Suprapubic skin (tissue), 4 donors: ENCODE results near the gene SLC22A14. TPM values are rescaled to one million over a fixed set of nuclear protein-coding genes. Genes with fewer than 3 reads are reported as not detected.
A peak's percentile ranks its signal among the peaks of the same experiment; 100 is the strongest.

Experiments
- DNase-seq, 2 donors: peaks; one replicate each; pipeline ENCODE4 v3.0.0-alpha.2; 2019; ENCODE audit warnings: low spot score in 2 of 2
- H3K27ac ChIP-seq: fragments of 200-600 bp; sonication (generic); one replicate; pipeline ENCODE4 v1.5.1; 2019
- H3K27me3 ChIP-seq: fragments of 200-600 bp; sonication (generic); one replicate; pipeline ENCODE4 v1.5.1; 2019
- H3K36me3 ChIP-seq: fragments of 200-600 bp; sonication (generic); one replicate; pipeline ENCODE4 v1.5.1; 2019
- H3K4me1 ChIP-seq: fragments of 200-600 bp; sonication (generic); one replicate; pipeline ENCODE4 v1.5.1; 2019
- H3K4me3 ChIP-seq: fragments of 200-600 bp; sonication (generic); one replicate; pipeline ENCODE4 v1.5.1; 2019; ENCODE audit warnings: mild to moderate bottlenecking
- H3K9me3 ChIP-seq: fragments of 200-600 bp; sonication (generic); one replicate; pipeline ENCODE4 v1.5.1; 2019
- EP300 ChIP-seq: sonication (generic); formaldehyde crosslinking; IDR thresholded peaks from one replicate; pipeline ENCODE4 v1.6.1; 2017; ENCODE audit warnings: antibody characterized with exemption
- POLR2A ChIP-seq, 2 donors: fragments of 450-650 bp; IDR thresholded peaks; one replicate each; pipeline ENCODE4 v1.6.1; 2017; ENCODE audit warnings: antibody characterized with exemption in 2 of 2, mild to moderate bottlenecking in 2 of 2, moderate library complexity in 2 of 2
- POLR2AphosphoS5 ChIP-seq, 3 donors: sonication (generic); formaldehyde crosslinking; IDR thresholded peaks; one replicate each; pipeline ENCODE4 v1.6.1; 2017; ENCODE audit warnings: antibody characterized with exemption in 3 of 3
- WGBS: methylation state at CpG from one replicate; pipeline ENCODE4 v1.1.5; 2018; 5-methylcytosine and 5-hydroxymethylcytosine counted together
- total RNA-seq, 4 donors: library from RNA; depleted of rRNA; stranded (reverse); fragments of >200 nt; gene quantifications; one replicate each; pipeline ENCODE4 v1.1.0, GENCODE V29; 2016
- TF ChIP-seq, protein P1 (sequence below), 2 donors: fragments of 200-600 bp in 1 of 2; fragments of 450-650 bp in 1 of 2; sonication (generic) in 1 of 2; IDR thresholded peaks; one replicate each; pipeline ENCODE4 v1.5.1; 2016 to 2019; ENCODE audit warnings: antibody characterized with exemption in 2 of 2, mild to moderate bottlenecking in 1 of 2, moderate library complexity in 1 of 2

The SLC22A14 gene
- total RNA-seq, 4 donors from 2014 or later: 0.64 TPM; not detected in 3

DNA sequence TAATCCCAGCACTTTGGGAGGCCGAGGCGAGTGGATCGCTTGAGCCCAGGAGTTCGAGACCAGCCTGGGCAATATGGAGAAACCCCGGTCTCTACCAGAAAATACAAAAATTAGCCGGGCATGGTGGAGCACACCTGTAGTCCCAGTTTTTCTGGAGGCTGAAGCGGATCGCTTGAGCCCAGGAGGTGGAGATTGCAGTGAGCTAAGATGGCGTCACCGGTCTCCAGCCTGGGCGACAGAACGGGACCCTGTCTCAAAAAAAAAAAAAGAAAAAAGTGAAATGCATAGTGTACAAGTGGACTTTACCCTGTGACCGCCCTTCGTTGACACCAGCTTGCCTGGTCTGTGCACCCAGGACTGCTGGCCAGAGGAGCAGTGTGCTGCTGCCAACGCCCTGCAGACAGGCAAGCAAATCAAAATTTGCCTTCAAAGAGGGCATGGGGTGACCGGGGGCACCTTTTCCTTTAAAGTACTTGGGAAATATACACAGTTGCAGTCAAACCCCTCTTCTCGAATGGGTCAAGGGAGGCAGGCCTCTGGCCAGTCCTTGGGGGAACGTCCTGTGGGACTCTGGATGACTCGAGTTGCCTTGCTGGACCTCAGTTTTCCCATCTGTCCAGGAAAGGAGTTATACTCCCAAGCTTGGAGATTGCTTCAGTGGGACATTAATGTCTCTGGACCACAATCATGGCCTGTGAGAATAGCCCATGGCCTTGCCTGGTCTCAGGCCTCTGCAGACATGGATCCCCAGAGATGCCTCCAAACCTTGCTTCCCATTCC lies 65.5 kb downstream of the SLC22A14 start:
- no peaks in the 10 kb centered on the region for H3K36me3 ChIP-seq
- H3K27me3 ChIP-seq: no peaks in the 10 kb centered on the region
- H3K4me3 ChIP-seq: peak overlapping the region; percentile 77
- no peaks in the 10 kb centered on the region for H3K9me3 ChIP-seq
- no peak overlapping the region for H3K27ac ChIP-seq
- TF ChIP-seq, protein P1, sequence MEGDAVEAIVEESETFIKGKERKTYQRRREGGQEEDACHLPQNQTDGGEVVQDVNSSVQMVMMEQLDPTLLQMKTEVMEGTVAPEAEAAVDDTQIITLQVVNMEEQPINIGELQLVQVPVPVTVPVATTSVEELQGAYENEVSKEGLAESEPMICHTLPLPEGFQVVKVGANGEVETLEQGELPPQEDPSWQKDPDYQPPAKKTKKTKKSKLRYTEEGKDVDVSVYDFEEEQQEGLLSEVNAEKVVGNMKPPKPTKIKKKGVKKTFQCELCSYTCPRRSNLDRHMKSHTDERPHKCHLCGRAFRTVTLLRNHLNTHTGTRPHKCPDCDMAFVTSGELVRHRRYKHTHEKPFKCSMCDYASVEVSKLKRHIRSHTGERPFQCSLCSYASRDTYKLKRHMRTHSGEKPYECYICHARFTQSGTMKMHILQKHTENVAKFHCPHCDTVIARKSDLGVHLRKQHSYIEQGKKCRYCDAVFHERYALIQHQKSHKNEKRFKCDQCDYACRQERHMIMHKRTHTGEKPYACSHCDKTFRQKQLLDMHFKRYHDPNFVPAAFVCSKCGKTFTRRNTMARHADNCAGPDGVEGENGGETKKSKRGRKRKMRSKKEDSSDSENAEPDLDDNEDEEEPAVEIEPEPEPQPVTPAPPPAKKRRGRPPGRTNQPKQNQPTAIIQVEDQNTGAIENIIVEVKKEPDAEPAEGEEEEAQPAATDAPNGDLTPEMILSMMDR (IDR thresholded peaks at IDR 0.05): no peak
- TF ChIP-seq EP300 (no peak), POLR2AphosphoS5 (IDR thresholded peaks at IDR 0.05) (no peak), POLR2A (IDR thresholded peaks at IDR 0.05) (no peak)
- H3K4me1 ChIP-seq: peaks cover 18% of the 10 kb centered on the region
- WGBS: 87% methylated on average over 19 of the region's 19 CpGs
- no peak for DNase-seq

DNA sequence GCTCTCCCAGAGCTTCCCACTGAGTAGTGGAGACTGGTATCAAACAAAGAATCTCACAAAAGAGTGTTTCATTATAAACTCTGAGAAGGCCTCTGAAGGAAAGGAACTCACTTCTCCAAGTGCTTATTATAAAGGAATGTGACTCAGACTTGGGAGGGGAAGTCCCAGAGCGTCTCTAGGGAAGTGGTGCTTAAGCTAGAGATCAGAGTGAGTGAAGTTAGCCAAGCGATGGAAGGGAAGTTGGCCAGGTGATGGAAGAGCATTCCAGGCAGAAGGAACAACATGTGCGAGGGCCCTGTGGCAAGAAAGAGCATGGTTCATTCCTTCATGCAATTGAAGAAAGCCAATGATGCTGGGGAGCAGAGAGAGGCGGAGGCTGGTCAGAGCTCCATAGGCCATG lies 66.8 kb downstream of the SLC22A14 start:
- Histone ChIP-seq H3K27me3 (no peaks in the 10 kb centered on the region), H3K4me1 (peaks cover 18% of the 10 kb centered on the region), H3K4me3 (no peak overlapping the region), H3K27ac (no peak overlapping the region), H3K36me3 (no peaks in the 10 kb centered on the region), H3K9me3 (no peaks in the 10 kb centered on the region)
- TF ChIP-seq EP300 (no peak), POLR2AphosphoS5 (IDR thresholded peaks at IDR 0.05) (no peak)
- 66% methylated on average over 4 of the region's 4 CpGs for WGBS
- no peak for DNase-seq

DNA sequence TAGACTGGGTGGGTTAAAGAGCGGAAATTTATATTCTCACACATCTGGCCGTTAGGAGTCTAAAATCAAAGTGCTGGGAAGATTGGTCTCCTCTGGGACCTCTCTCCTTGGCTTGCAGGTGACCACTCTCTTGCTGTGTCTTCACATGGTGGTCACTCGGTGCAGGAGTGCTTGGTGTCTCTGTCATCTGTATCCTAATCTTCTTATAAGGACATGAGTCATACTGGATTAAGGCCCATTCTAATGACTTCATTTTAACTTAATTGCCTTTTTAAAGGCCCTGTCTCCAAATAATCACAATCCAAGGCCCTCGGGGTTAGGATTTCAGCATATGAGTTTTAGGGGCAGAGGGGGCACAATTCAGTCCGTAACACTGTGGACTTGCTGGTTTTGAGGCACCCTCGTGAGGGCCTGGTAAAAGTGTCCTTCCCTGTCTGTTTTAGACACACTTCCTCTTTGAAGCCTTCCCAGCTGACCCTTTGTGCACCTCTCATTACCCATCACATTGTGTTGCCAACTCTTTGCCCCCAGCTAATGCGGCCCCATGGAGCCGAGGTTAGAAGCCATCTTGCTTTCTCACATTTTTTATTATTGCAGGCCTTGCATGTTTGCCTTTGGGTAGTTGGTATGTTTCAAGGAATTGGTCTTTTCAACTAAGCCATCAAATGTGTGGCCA lies 67.7 kb downstream of the SLC22A14 start:
- TF ChIP-seq EP300: no peak
- TF ChIP-seq, protein P1 (IDR thresholded peaks at IDR 0.05): no peak
- TF ChIP-seq POLR2A (IDR thresholded peaks at IDR 0.05): no peak
- no peak for TF ChIP-seq POLR2AphosphoS5 (IDR thresholded peaks at IDR 0.05)
- H3K27me3 ChIP-seq: no peaks in the 10 kb centered on the region
- peak in 1 of 2 donors; percentile 61 for DNase-seq
- H3K4me1 ChIP-seq: peaks cover 18% of the 10 kb centered on the region
- no peaks in the 10 kb centered on the region for H3K9me3 ChIP-seq
- H3K36me3 ChIP-seq: no peaks in the 10 kb centered on the region
- no peak overlapping the region for H3K27ac ChIP-seq
- H3K4me3 ChIP-seq: no peak overlapping the region
- WGBS: 69% methylated on average over 8 of the region's 8 CpGs

DNA sequence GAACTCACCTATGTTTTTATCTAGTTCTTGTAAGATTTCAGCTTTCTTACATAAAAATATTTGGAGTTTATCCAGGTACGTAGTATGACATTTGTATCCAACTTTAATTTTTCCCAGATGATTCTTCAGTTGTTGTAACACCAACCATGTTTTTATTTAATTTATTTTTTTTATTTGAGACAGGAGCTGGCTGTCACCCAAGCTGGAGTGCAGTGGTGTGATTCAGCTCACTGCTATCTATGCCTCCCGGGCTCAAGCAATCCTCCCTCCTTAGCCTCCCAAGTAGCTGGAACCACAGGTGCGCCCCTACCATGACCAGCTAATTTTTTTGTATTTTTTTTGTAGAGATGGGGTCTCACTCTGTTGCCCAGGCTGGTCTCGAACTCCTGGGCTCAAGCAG lies 71.1 kb downstream of the SLC22A14 start:
- H3K27ac ChIP-seq: no peak overlapping the region
- no peaks in the 10 kb centered on the region for H3K9me3 ChIP-seq
- peaks cover 4% of the 10 kb centered on the region for H3K4me1 ChIP-seq
- H3K27me3 ChIP-seq: no peaks in the 10 kb centered on the region
- TF ChIP-seq, protein P1 (IDR thresholded peaks at IDR 0.05): no peak
- TF ChIP-seq POLR2A (IDR thresholded peaks at IDR 0.05) (no peak), EP300 (no peak), POLR2AphosphoS5 (IDR thresholded peaks at IDR 0.05) (no peak)
- H3K4me3 ChIP-seq: no peak overlapping the region
- DNase-seq: peak in 1 of 2 donors; percentile 43
- H3K36me3 ChIP-seq: no peaks in the 10 kb centered on the region
- 75% methylated on average over 4 of the region's 4 CpGs for WGBS

DNA sequence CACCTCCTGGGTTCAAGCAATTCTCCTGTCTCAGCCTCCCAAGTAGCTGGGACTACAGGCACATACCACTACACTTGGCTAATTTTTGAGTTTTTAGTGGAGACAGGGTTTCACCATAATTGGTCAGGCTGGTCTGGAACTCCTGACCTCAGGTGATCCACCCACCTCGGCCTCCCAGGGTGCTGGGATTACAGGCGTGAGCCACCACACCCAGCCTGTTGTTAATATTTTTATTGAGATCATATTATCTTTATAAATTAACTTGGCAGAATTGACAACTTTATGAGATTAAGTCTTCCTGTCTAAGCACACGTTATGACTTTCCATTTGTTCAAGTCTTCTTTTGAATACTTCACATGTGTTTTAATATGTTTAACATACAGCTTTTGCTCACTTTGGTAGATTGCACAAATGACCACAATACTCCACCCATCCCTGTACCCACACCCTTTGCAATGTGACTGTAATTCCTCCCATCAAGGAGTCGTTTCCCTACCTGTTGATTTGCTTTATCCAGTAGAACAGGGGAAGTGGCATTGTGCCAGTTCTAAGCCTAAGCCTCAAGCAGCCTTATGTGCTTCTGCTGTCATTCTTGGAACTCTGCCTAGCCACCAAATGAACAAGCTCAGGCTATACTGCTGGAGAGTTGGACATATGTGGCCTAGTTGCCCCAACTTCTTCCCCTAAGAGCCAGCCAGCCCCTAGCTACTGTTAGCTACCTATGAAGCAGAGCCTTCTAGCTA lies 72.7 kb downstream of the SLC22A14 start:
- Histone ChIP-seq H3K36me3 (no peaks in the 10 kb centered on the region), H3K9me3 (no peaks in the 10 kb centered on the region), H3K27ac (no peak overlapping the region), H3K4me1 (peaks cover 4% of the 10 kb centered on the region), H3K27me3 (no peaks in the 10 kb centered on the region), H3K4me3 (no peak overlapping the region)
- WGBS: 59% methylated on average over 4 of the region's 4 CpGs
- TF ChIP-seq POLR2A (IDR thresholded peaks at IDR 0.05): no peak
- TF ChIP-seq, protein P1 (IDR thresholded peaks at IDR 0.05): no peak
- TF ChIP-seq EP300: no peak
- no peak for TF ChIP-seq POLR2AphosphoS5 (IDR thresholded peaks at IDR 0.05)
- peak in 1 of 2 donors; percentile 34 for DNase-seq
